H1 (cell line): ENCODE data around the gene DPPA5.

Experiments
- CTBP2 ChIP-seq: IDR thresholded peaks from 2 replicates; pipeline ENCODE4 v1.7.0; 2011; ENCODE audit warnings: borderline replicate concordance, mild to moderate bottlenecking, moderate library complexity, mixed read lengths, low read length; ENCODE audit not compliant: insufficient read depth, insufficient read length
- EZH2 ChIP-seq: fragments of 200-600 bp; sonication (generic); IDR thresholded peaks from 2 replicates; pipeline ENCODE4 v1.7.1; 2012; ENCODE audit warnings: low read depth, mild to moderate bottlenecking, moderate library complexity, low read length, inconsistent platforms; ENCODE audit not compliant: severe bottlenecking
- HDAC2 ChIP-seq, 2 experiments: fragments of 300-600 bp in 1 of 2; sonication (generic) in 1 of 2; IDR thresholded peaks; 2 replicates each; pipeline ENCODE4 v1.6.1; 2011 to 2012; ENCODE audit warnings: low read depth in 2 of 2, low read length in 2 of 2, mild to moderate bottlenecking in 2 of 2, moderate library complexity in 2 of 2, borderline replicate concordance in 1 of 2, inconsistent platforms in 1 of 2
- JUN ChIP-seq: IDR thresholded peaks from 2 replicates; pipeline ENCODE4 v1.6.1; 2011; ENCODE audit warnings: low read depth, mild to moderate bottlenecking, improper control_type of control experiment, low read length
- NANOG ChIP-seq: IDR thresholded peaks from 2 replicates; pipeline ENCODE4 v1.6.1; 2011; ENCODE audit warnings: low read length, low read depth, mild to moderate bottlenecking, inconsistent platforms; ENCODE audit not compliant: insufficient read depth, poor library complexity, severe bottlenecking
- POLR2A ChIP-seq, 2 experiments: IDR thresholded peaks; 1 replicate in 1 of 2; 2 replicates in 1 of 2; pipeline ENCODE4 v1.6.1; 2011; ENCODE audit warnings: low read depth in 2 of 2, low read length in 2 of 2, mild to moderate bottlenecking in 2 of 2; ENCODE audit errors: control extremely low read depth in 1 of 2
- POLR2AphosphoS5 ChIP-seq: IDR thresholded peaks from 2 replicates; pipeline ENCODE4 v1.6.1; 2011; ENCODE audit warnings: low read depth, low read length
- SIN3A ChIP-seq, 2 experiments: IDR thresholded peaks in 1 of 2; conservative IDR thresholded peaks in 1 of 2; 2 replicates each; pipeline ENCODE4 v1.6.1; 2011 to 2012; ENCODE audit warnings: low read length in 2 of 2, improper control_type of control experiment in 1 of 2, low read depth in 1 of 2, mild to moderate bottlenecking in 1 of 2
- SP1 ChIP-seq: IDR thresholded peaks from 2 replicates; pipeline ENCODE4 v1.6.1; 2011; ENCODE audit warnings: low read depth, low read length
- TEAD4 ChIP-seq: IDR thresholded peaks from 2 replicates; pipeline ENCODE4 v1.6.1; 2012; ENCODE audit warnings: low read depth, low read length, inconsistent platforms, mixed read lengths
- TF ChIP-seq, protein P1 (sequence below), 3 experiments: IDR thresholded peaks; 1 replicate in 2 of 3; 2 replicates in 1 of 3; pipeline versions ENCODE4 v1.5.1 to v1.6.1; 2011; ENCODE audit warnings: low read length in 3 of 3, mild to moderate bottlenecking in 3 of 3, inconsistent platforms in 2 of 3, low read depth in 1 of 3, moderate library complexity in 1 of 3; ENCODE audit not compliant: insufficient read depth in 1 of 3; ENCODE audit errors: control extremely low read depth in 1 of 3
- TF ChIP-seq, protein P2 (sequence below): IDR thresholded peaks from 2 replicates; pipeline ENCODE4 v1.6.1; 2012; ENCODE audit warnings: inconsistent platforms
- TF ChIP-seq, protein P3 (sequence below): IDR thresholded peaks from 2 replicates; pipeline ENCODE4 v1.6.1; 2012; ENCODE audit warnings: inconsistent platforms

DNA sequence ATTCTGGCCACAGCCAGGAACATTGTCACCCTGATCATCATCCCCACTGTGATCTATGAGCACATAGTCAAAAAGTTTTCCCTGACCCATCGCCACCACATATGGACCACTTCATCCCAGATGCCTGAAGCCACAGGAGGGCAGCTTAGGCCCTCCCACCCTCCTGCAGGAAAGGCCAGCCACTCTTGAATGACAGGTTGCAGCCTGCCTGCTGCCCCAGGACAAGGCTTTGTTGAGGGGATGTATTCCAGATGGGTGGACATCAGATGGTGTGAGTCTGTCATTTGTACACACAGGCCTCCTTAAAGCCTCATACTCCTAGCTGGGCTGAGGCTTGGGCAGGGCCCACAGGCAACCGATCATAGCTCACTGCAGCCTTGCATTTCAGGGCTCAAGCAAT is 30.8 kb downstream of the DPPA5 start:
- TF ChIP-seq, protein P1, sequence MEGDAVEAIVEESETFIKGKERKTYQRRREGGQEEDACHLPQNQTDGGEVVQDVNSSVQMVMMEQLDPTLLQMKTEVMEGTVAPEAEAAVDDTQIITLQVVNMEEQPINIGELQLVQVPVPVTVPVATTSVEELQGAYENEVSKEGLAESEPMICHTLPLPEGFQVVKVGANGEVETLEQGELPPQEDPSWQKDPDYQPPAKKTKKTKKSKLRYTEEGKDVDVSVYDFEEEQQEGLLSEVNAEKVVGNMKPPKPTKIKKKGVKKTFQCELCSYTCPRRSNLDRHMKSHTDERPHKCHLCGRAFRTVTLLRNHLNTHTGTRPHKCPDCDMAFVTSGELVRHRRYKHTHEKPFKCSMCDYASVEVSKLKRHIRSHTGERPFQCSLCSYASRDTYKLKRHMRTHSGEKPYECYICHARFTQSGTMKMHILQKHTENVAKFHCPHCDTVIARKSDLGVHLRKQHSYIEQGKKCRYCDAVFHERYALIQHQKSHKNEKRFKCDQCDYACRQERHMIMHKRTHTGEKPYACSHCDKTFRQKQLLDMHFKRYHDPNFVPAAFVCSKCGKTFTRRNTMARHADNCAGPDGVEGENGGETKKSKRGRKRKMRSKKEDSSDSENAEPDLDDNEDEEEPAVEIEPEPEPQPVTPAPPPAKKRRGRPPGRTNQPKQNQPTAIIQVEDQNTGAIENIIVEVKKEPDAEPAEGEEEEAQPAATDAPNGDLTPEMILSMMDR (IDR thresholded peaks at IDR 0.05; ENCODE audit: control extremely low read depth in 1 of 3, insufficient read depth in 1 of 3, low read depth in 1 of 3, low read length in 3 of 3): no peak
- TF ChIP-seq EZH2: no peak
- TF ChIP-seq, protein P2, sequence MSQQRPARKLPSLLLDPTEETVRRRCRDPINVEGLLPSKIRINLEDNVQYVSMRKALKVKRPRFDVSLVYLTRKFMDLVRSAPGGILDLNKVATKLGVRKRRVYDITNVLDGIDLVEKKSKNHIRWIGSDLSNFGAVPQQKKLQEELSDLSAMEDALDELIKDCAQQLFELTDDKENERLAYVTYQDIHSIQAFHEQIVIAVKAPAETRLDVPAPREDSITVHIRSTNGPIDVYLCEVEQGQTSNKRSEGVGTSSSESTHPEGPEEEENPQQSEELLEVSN: no peak
- TF ChIP-seq POLR2AphosphoS5: no peak
- no peak for TF ChIP-seq SIN3A (conservative IDR thresholded peaks at IDR 0.05 in 1 of 2, IDR thresholded peaks at IDR 0.05 in 1 of 2; ENCODE audit: low read depth in 1 of 2, low read length in 2 of 2)
- TF ChIP-seq POLR2A (IDR thresholded peaks at IDR 0.05; ENCODE audit: control extremely low read depth in 1 of 2, low read depth in 2 of 2, low read length in 2 of 2): no peak
- TF ChIP-seq JUN: no peak
- TF ChIP-seq NANOG: no peak
- no peak for TF ChIP-seq SP1
- TF ChIP-seq, protein P3, sequence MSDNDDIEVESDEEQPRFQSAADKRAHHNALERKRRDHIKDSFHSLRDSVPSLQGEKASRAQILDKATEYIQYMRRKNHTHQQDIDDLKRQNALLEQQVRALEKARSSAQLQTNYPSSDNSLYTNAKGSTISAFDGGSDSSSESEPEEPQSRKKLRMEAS: no peak
- TF ChIP-seq CTBP2: no peak
- TF ChIP-seq HDAC2 (IDR thresholded peaks at IDR 0.05; ENCODE audit: borderline replicate concordance in 1 of 2, low read depth in 2 of 2, low read length in 2 of 2): no peak
- TF ChIP-seq TEAD4: no peak
